ENCODE measurements around the gene CBL.
"Not testable (repeated sequence)": the region's sequence is repeated elsewhere in the genome, so short reads cannot be mapped to it uniquely, and the experiment has no call there.

CBL gene

GRCh38 chr11:119166368-119167076 is 39.6 kb upstream of the CBL start:
- H2AFZ ChIP-seq (ENCODE audit: low read length), result no peak overlapping the region
- no peaks in the 10 kb centered on the region for H3K9me3 ChIP-seq (ENCODE audit: insufficient read depth, low read depth, low read length)
- H3K9me2 ChIP-seq (replicated peaks; ENCODE audit: low read depth, low read length), result no peaks in the 10 kb centered on the region
- H3K36me3 ChIP-seq (ENCODE audit: insufficient read depth, low read length), result no peaks in the 10 kb centered on the region
- H3K4me3 ChIP-seq (ENCODE audit: low read length, poor library complexity, severe bottlenecking), result no peak overlapping the region
- no peak overlapping the region for H3K9ac ChIP-seq (ENCODE audit: low read depth, low read length, poor library complexity, severe bottlenecking)
- H3K79me2 ChIP-seq (ENCODE audit: insufficient read depth, low read length), result peaks cover 12% of the 10 kb centered on the region; the same call in 1 of the 2 replicates
- H3K27me3 ChIP-seq (ENCODE audit: insufficient read depth, low read length, poor library complexity, severe bottlenecking), result no peaks in the 10 kb centered on the region
- no peaks in the 10 kb centered on the region for H3F3A ChIP-seq (ENCODE audit: low read depth)
- H3K4me2 ChIP-seq (ENCODE audit: low read depth, low read length, poor library complexity, severe bottlenecking), result no peak overlapping the region
- TF ChIP-seq, protein P1, sequence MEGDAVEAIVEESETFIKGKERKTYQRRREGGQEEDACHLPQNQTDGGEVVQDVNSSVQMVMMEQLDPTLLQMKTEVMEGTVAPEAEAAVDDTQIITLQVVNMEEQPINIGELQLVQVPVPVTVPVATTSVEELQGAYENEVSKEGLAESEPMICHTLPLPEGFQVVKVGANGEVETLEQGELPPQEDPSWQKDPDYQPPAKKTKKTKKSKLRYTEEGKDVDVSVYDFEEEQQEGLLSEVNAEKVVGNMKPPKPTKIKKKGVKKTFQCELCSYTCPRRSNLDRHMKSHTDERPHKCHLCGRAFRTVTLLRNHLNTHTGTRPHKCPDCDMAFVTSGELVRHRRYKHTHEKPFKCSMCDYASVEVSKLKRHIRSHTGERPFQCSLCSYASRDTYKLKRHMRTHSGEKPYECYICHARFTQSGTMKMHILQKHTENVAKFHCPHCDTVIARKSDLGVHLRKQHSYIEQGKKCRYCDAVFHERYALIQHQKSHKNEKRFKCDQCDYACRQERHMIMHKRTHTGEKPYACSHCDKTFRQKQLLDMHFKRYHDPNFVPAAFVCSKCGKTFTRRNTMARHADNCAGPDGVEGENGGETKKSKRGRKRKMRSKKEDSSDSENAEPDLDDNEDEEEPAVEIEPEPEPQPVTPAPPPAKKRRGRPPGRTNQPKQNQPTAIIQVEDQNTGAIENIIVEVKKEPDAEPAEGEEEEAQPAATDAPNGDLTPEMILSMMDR (conservative IDR thresholded peaks at IDR 0.05; ENCODE audit: low read length), result no peak
- no peak for TF ChIP-seq EZH2phosphoT487 (IDR thresholded peaks at IDR 0.05; ENCODE audit: borderline replicate concordance)
- peaks cover 15% of the 10 kb centered on the region for H3K4me1 ChIP-seq (ENCODE audit: insufficient read depth, low read length, poor library complexity, severe bottlenecking)
- no peaks in the 10 kb centered on the region for H4K20me1 ChIP-seq (ENCODE audit: insufficient read depth, low read length, poor library complexity, severe bottlenecking)

- H4K20me1 ChIP-seq (ENCODE audit: insufficient read depth, low read length, poor library complexity, severe bottlenecking); H3K27me3 ChIP-seq (ENCODE audit: insufficient read depth, low read length, poor library complexity, severe bottlenecking); H3K4me2 ChIP-seq (ENCODE audit: low read depth, low read length, poor library complexity, severe bottlenecking); H2AFZ ChIP-seq (ENCODE audit: low read length); H3K9me3 ChIP-seq (ENCODE audit: insufficient read depth, low read depth, low read length); H3K9ac ChIP-seq (ENCODE audit: low read depth, low read length, poor library complexity, severe bottlenecking); H3K9me2 ChIP-seq (replicated peaks; ENCODE audit: low read depth, low read length); H3K4me3 ChIP-seq (ENCODE audit: low read length, poor library complexity, severe bottlenecking); H3F3A ChIP-seq (ENCODE audit: low read depth); H3K36me3 ChIP-seq (ENCODE audit: insufficient read depth, low read length): not testable (repeated sequence)
- Histone ChIP-seq H3K4me1 (ENCODE audit: insufficient read depth, low read length, poor library complexity, severe bottlenecking) (peaks cover 18% of the 10 kb centered on the region), H3K79me2 (ENCODE audit: insufficient read depth, low read length) (peaks cover 12% of the 10 kb centered on the region; the same call in 1 of the 2 replicates)
Measured at GRCh38 chr11:119167077-119167458, 39.1 kb upstream of the CBL start.

DNA sequence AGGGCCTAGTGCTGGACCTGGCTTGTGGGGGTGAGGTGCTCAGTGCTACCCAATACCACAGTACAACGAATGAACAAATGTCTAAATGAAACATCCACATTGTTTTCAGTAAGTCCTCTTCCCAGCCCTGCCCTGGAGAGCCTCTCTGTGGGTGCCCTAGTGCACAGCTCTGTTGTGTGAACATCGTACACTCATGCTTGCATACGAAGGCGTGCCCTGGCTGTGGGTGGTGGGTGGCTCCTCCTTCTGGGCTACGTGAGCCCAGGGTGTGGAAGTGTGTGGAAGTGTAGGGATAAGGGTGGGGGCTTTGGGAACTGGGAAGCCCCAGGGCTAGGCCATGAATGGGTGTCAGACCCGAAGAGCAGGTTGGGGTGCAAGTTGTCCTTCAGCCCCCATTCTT is 38.2 kb upstream of the CBL start:
- TF ChIP-seq, protein P1 (conservative IDR thresholded peaks at IDR 0.05; ENCODE audit: low read length), result no peak
- TF ChIP-seq EZH2phosphoT487 (IDR thresholded peaks at IDR 0.05; ENCODE audit: borderline replicate concordance), result no peak
- Histone ChIP-seq H3K79me2 (ENCODE audit: insufficient read depth, low read length) (peaks cover 12% of the 10 kb centered on the region; the same call in 1 of the 2 replicates), H3K4me1 (ENCODE audit: insufficient read depth, low read length, poor library complexity, severe bottlenecking) (peaks cover 25% of the 10 kb centered on the region), H3K4me3 (ENCODE audit: low read length, poor library complexity, severe bottlenecking) (no peak overlapping the region), H3K9ac (ENCODE audit: low read depth, low read length, poor library complexity, severe bottlenecking) (no peak overlapping the region), H3K36me3 (ENCODE audit: insufficient read depth, low read length) (no peaks in the 10 kb centered on the region), H2AFZ (ENCODE audit: low read length) (no peak overlapping the region), H3F3A (ENCODE audit: low read depth) (no peaks in the 10 kb centered on the region), H3K9me2 (replicated peaks; ENCODE audit: low read depth, low read length) (no peaks in the 10 kb centered on the region), H3K9me3 (ENCODE audit: insufficient read depth, low read depth, low read length) (no peaks in the 10 kb centered on the region), H4K20me1 (ENCODE audit: insufficient read depth, low read length, poor library complexity, severe bottlenecking) (no peaks in the 10 kb centered on the region), H3K27me3 (ENCODE audit: insufficient read depth, low read length, poor library complexity, severe bottlenecking) (no peaks in the 10 kb centered on the region), H3K4me2 (ENCODE audit: low read depth, low read length, poor library complexity, severe bottlenecking) (no peak overlapping the region)
